Lung (tissue), 12 donors: Measurements from ENCODE around the gene NGEF. TPM values are rescaled to one million over a fixed set of nuclear protein-coding genes. Genes with fewer than 3 reads are reported as not detected.

Experiments used
- ATAC-seq: fragments of 200-7000 bp; cut with Tn5 transposase; one replicate; pipeline ENCODE4 v1.9.1; 2020; ENCODE audit warnings: moderate number of reproducible peaks; ENCODE audit not compliant: insufficient read depth, low FRiP score
- DNase-seq, 3 donors: peaks; one replicate each; pipeline ENCODE4 v3.0.0-alpha.2; 2013 to 2017
- H3K27ac ChIP-seq, 2 donors: one replicate each; pipeline ENCODE4 v1.5.1; 2013; ENCODE audit warnings: mild to moderate bottlenecking in 2 of 2, moderate library complexity in 2 of 2, control low read depth in 1 of 2, inconsistent platforms in 1 of 2, low read depth in 1 of 2, low read length in 1 of 2
- H3K27me3 ChIP-seq, 3 donors: one replicate each; pipeline ENCODE4 v1.5.1; 2013; ENCODE audit warnings: low read length in 2 of 3; ENCODE audit not compliant: control insufficient read depth in 3 of 3, insufficient read depth in 3 of 3
- H3K36me3 ChIP-seq, 4 donors: one replicate each; pipeline ENCODE4 v1.5.1; 2013; ENCODE audit warnings: low read length in 4 of 4, mild to moderate bottlenecking in 1 of 4, moderate library complexity in 1 of 4; ENCODE audit not compliant: control insufficient read depth in 4 of 4, insufficient read depth in 4 of 4
- H3K4me1 ChIP-seq, 5 donors: one replicate each; pipeline ENCODE4 v1.5.1; 2013; ENCODE audit warnings: low read length in 5 of 5, mild to moderate bottlenecking in 2 of 5, moderate library complexity in 1 of 5; ENCODE audit not compliant: control insufficient read depth in 5 of 5, insufficient read depth in 5 of 5
- H3K4me3 ChIP-seq: one replicate; pipeline ENCODE4 v1.5.1; 2013; ENCODE audit warnings: mild to moderate bottlenecking, control low read depth, moderate library complexity
- H3K9ac ChIP-seq, 2 donors: one replicate each; pipeline ENCODE4 v1.5.1; 2013; ENCODE audit warnings: low read length in 2 of 2, control low read depth in 1 of 2; ENCODE audit not compliant: insufficient read depth in 1 of 2
- H3K9me3 ChIP-seq, 4 donors: one replicate each; pipeline ENCODE4 v1.5.1; 2013; ENCODE audit warnings: low read length in 3 of 4, mild to moderate bottlenecking in 1 of 4, moderate library complexity in 1 of 4; ENCODE audit not compliant: control insufficient read depth in 4 of 4, insufficient read depth in 3 of 4
- WGBS, 2 donors: extraction: QIAGEN DNeasy Blood & Tissue Kit; methylation state at CpG; one replicate each; pipeline ENCODE4 v1.1.7; 2013; 5-methylcytosine and 5-hydroxymethylcytosine counted together
- polyA plus RNA-seq, 2 donors: library from polyadenylated mRNA; stranded (reverse); fragments of 200-250 nt; gene quantifications; one replicate each; pipeline ENCODE4 v1.2.1, GENCODE V29; 2013
- total RNA-seq, 2 donors: library from RNA; depleted of rRNA in 1 of 2; stranded (reverse); fragments of >200 nt in 1 of 2; gene quantifications; one replicate each; pipeline ENCODE4 v1.2.1, GENCODE V29; 2014 to 2021
- TF ChIP-seq, protein P1 (sequence below): IDR thresholded peaks from 2 replicates; pipeline ENCODE4 v1.5.1; 2012; ENCODE audit warnings: mild to moderate bottlenecking; ENCODE audit errors: control extremely low read depth, extremely low read depth
- donor health status: control.
- donor health status: control.
- donor health status: Bipolar disorder and iron deficiency.
- donor health status: healthy.
- donor health status: DM: yes; HTN: yes; CAD: no.

The NGEF gene
- total and polyA plus RNA-seq, 4 donors: 0.35 to 2.4 (median 1.5) TPM

- peak; percentile 24 for ATAC-seq
- TF ChIP-seq, protein P1, sequence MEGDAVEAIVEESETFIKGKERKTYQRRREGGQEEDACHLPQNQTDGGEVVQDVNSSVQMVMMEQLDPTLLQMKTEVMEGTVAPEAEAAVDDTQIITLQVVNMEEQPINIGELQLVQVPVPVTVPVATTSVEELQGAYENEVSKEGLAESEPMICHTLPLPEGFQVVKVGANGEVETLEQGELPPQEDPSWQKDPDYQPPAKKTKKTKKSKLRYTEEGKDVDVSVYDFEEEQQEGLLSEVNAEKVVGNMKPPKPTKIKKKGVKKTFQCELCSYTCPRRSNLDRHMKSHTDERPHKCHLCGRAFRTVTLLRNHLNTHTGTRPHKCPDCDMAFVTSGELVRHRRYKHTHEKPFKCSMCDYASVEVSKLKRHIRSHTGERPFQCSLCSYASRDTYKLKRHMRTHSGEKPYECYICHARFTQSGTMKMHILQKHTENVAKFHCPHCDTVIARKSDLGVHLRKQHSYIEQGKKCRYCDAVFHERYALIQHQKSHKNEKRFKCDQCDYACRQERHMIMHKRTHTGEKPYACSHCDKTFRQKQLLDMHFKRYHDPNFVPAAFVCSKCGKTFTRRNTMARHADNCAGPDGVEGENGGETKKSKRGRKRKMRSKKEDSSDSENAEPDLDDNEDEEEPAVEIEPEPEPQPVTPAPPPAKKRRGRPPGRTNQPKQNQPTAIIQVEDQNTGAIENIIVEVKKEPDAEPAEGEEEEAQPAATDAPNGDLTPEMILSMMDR: no peak
- DNase-seq: peak; percentile 19 to 40 (median 35)
- H3K4me3 ChIP-seq: no peak overlapping the region
- H3K27ac ChIP-seq: no peak overlapping the region
- no peaks in the 10 kb centered on the region for H3K9me3 ChIP-seq
- peaks cover 0 to 3% (median 0%) of the 10 kb centered on the region in 5 donors for H3K4me1 ChIP-seq
- H3K9ac ChIP-seq: no peak overlapping the region
- H3K36me3 ChIP-seq: no peaks in the 10 kb centered on the region
- peaks cover 0 to 6% (median 0%) of the 10 kb centered on the region in 3 donors for H3K27me3 ChIP-seq
- 34 to 43% methylated on average over 23 of the region's 23 CpGs for WGBS, 2 donors
These were observed 122.0 kb downstream of the NGEF start for GRCh38 chr2:232890896-232891601.

- DNase-seq: no peak
- ATAC-seq: no peak
- Histone ChIP-seq H3K27ac (no peak overlapping the region), H3K9me3 (no peaks in the 10 kb centered on the region), H3K4me1 (peaks cover 0 to 3% (median 0%) of the 10 kb centered on the region in 5 donors), H3K36me3 (no peaks in the 10 kb centered on the region), H3K27me3 (peaks cover 0 to 6% (median 0%) of the 10 kb centered on the region in 3 donors), H3K9ac (no peak overlapping the region), H3K4me3 (no peak overlapping the region)
- WGBS, 2 donors: 80 to 91% methylated on average over 11 of the region's 11 CpGs
- TF ChIP-seq, protein P1: no peak
These were observed 122.5 kb downstream of the NGEF start for GRCh38 chr2:232890536-232890895.

DNA sequence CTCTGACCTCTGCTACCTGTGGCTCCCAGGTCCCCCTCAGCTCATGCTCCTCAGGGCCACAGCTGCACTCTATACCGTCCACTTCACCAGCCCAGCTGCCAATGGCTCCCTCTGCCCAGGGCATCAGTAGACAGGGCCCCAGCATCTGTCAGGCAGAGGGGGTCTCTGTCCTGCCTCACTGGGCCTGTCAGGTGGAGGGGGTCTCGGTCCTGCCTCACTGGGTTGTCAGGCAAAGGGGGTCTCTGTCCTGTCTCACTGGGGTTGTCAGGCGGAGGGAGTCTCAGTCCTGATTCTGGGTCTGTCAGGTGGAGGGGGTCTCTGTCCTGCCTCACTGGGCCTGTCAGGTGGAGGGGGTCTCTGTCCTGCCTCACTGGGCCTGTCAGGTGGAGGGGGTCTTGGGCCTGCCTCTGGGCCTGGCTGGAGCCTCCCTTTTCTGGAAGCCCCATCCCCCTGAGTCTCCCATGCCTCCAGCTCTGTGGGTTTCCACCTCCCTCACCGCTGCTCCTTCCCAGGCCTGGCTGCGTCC lies 123.1 kb downstream of the NGEF start:
- Histone ChIP-seq H3K9ac (no peak overlapping the region), H3K4me3 (no peak overlapping the region), H3K9me3 (no peaks in the 10 kb centered on the region), H3K36me3 (no peaks in the 10 kb centered on the region), H3K4me1 (peaks cover 0 to 3% (median 0%) of the 10 kb centered on the region in 5 donors), H3K27me3 (peaks cover 0 to 6% (median 0%) of the 10 kb centered on the region in 3 donors), H3K27ac (no peak overlapping the region)
- ATAC-seq (no peak), DNase-seq (no peak)
- WGBS, 2 donors: 86 to 89% methylated on average over 5 of the region's 5 CpGs
- TF ChIP-seq, protein P1: no peak
